Lower leg skin (tissue), 3 donors: ENCODE results near the gene RAB3D.

ENCODE experiments used
- CTCF ChIP-seq, 3 donors: fragments of 450-650 bp; IDR thresholded peaks; one replicate each; pipeline ENCODE4 v1.5.1; 2016; ENCODE audit warnings: antibody characterized with exemption in 3 of 3, mild to moderate bottlenecking in 3 of 3, moderate library complexity in 2 of 3
- POLR2A ChIP-seq, 2 donors: fragments of 450-650 bp; IDR thresholded peaks; one replicate each; pipeline ENCODE4 v1.6.1; 2016 to 2017; ENCODE audit warnings: antibody characterized with exemption in 2 of 2, mild to moderate bottlenecking in 1 of 2, moderate library complexity in 1 of 2

- TF ChIP-seq CTCF (IDR thresholded peaks at IDR 0.05) (no peak), POLR2A (IDR thresholded peaks at IDR 0.05) (no peak)
Measured at GRCh38 chr19:11281356-11282049, 58.0 kb downstream of the RAB3D start.
